SW 1271 (cell line): Measurements from ENCODE around the gene KBTBD12.
"Not testable (repeated sequence)": the region's sequence is repeated elsewhere in the genome, so short reads cannot be mapped to it uniquely, and the experiment has no call there.

Source experiments
- DNase-seq, 2 experiments: peaks; one replicate each; lab custom pipeline; 2025; lab: John Stamatoyannopoulos, UW

The KBTBD12 gene, protein sequence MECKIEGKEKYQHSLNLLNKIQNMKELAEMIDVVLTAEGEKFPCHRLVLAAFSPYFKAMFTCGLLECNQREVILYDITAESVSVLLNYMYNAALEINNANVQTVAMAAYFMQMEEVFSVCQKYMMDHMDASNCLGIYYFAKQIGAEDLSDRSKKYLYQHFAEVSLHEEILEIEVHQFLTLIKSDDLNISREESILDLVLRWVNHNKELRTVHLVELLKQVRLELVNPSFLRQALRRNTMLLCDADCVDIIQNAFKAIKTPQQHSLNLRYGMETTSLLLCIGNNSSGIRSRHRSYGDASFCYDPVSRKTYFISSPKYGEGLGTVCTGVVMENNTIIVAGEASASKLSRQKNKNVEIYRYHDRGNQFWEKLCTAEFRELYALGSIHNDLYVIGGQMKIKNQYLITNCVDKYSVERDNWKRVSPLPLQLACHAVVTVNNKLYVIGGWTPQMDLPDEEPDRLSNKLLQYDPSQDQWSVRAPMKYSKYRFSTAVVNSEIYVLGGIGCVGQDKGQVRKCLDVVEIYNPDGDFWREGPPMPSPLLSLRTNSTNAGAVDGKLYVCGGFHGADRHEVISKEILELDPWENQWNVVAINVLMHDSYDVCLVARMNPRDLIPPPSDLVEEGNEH

DNA sequence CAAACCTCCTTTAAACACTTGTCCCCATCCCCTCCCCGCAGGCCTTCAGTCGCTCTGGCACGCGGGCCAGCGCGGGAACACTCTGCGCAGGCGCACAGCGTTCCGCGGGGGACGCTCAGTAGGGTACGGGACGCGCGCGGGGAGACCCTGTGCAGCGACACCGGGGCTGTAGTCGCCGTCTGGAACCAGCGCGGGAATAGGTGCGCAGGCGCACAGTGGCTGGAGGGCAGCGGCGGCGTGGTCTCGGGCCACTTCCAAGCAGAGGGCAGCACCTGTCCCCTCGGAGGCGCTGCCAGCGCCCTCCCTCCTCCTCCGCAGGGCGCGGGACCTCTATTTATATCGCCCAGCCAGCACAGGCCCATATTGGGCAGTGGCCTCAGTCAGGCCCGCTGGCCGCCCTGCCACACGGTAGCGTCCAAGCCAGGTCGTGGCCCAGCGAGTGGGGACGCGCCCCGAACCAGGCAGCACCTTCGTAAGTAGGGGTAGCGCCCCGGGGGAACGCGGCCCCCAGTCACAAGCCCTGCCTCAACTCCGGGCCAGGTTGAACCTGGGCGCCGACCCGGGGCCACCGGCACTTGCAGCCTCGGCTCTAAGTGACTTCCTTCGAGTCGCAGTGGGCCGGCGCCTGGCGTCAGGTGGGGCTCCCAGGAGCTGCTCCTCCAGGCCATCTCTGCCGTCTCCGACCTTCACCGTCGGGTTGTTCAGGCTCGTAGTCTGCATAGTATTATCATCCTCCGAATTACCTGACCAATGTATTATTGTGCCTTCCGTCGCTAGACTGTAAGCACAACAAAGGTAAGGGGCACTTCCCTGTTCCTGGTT, at the start of gene KBTBD12:
TSS of gene KBTBD12 (plus strand) at position 118 of the 822 bp plus-strand sequence. CDS start 7,830 bp downstream, outside the sequence.
- DNase-seq: no peak

DNA sequence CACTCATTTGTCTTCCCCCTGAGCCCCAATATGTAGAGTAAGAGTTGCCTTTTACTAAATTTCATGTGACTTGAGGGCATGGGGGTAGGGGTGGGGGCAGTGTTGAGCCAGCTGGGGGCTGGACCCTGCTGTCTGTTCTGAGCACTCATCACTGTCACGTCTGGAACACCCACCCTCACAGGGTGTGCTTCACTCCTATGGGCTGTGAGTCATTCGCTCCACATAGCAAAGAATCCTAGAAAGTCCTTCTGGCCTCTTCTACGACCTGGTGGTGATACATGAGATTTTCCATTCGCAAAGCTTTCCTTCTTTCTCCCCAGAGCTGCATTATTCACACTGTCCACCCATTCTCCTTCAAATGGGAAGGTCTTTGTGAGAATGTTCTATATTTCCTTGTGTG, 49.1 kb upstream of the KBTBD12 start:
- no peak for DNase-seq

DNA sequence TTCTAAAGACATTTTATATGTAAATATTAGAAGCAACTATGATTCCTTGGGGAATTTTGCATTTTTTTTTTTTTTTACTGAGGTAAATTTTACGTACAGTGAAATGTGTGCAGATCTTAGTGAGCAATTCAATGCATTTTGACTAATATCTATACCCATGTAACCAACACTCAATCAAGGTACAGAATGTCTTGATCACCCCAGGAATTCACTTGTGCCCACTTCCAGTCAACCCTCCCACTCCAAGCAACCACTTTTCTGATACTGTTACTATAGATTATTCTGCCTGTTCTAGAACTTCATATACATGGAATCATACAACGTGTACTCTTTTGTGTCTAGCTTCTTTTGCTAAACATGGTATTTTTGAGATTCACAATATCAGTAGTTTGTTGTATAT, 47.6 kb upstream of the KBTBD12 start:
- DNase-seq: no peak

DNA sequence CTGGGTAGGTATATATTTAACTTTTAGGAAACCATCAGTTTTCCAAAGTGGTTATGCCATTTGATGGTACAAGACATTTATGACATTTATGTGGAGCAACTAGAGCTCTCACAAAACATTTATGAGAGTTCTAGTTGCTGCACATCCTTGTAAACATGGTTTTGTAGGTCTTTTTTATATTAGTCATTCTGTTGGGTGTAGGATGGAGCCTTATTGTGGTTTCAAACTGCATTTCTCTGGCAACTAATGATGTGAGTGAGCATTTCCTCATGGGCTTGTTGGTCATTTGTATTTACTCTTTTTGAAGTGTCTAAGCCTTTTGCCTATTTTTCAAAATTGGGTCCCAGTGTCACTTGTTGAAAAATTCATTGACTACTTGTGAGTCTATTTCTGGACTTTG, 47.0 kb upstream of the KBTBD12 start:
- no peak for DNase-seq

DNA sequence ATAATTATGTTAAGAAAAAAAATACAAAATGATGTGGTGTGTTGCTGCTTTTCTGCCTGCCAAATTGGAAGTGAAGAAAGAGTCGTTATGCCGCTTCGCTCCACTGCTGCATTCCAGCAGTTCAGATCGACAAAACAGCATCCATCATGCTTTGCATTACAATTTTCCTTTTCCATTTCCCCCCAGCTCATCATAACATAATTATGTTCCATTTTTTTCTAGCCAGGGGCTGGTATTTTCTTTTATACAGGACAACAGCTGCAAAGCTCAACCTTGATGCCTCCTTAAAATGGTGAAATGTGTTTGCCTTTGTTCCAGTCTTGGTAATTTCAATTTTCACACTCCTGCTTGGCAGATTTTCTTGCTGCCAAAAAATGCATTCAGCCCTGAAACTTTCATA, 44.9 kb upstream of the KBTBD12 start:
- no peak for DNase-seq

DNA sequence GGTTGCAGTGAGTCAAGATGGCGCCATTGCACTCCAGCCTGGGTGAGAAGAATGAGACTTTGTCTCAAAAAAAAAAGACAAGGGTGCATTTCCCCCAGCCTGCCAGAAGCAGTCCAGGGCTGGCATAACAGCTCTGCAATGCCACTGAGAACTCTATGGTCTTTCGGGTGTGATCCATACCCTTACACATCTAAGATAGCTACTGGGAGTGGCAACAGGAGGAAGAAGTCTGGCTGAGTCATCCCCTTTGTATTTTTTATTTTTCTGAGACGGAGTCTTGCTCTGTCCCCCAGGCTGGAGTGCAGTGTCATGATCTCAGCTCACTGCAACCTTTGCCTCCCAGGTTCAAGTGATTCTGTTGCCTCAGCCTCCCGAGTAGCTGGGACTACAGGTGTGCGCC, 40.9 kb upstream of the KBTBD12 start:
- DNase-seq: not testable (repeated sequence)

DNA sequence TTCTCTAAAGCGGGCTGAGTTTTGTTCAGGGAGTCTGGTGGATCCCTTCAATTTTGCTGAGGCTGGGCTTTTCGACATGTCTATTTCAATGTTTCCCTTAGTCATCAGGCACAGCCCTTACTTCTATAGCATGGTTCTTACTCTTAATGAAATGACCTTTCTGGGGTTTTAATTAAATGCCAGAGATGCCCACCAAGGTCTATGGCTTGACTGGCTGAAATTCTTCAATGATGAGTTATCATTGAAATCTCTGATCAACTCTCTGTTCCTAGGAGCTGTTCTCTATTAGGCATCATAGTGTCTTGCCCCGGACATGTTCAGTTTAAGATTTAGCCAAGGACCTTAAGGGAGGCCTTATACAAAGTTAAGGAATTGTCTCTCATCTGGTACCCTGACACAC, 33.4 kb upstream of the KBTBD12 start:
- DNase-seq: no peak

DNA sequence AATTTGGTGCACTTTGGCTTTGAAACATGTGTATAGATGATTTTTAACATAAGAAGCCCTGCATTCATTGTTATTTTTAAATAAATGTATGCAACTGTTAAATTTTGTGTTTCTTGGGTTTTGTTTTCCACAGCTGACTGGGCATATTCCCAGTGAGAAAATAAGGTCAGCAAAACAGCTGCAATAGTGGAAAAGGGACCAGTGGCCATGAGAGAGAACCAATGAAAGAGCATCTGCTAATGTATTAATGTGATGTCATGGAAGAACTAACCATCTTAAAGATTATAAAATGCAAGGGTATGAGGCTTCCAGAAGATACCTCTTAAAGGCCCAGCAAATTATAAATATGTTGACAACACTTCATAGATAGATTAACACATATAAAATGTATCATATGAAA, 31.0 kb upstream of the KBTBD12 start:
- DNase-seq: no peak

DNA sequence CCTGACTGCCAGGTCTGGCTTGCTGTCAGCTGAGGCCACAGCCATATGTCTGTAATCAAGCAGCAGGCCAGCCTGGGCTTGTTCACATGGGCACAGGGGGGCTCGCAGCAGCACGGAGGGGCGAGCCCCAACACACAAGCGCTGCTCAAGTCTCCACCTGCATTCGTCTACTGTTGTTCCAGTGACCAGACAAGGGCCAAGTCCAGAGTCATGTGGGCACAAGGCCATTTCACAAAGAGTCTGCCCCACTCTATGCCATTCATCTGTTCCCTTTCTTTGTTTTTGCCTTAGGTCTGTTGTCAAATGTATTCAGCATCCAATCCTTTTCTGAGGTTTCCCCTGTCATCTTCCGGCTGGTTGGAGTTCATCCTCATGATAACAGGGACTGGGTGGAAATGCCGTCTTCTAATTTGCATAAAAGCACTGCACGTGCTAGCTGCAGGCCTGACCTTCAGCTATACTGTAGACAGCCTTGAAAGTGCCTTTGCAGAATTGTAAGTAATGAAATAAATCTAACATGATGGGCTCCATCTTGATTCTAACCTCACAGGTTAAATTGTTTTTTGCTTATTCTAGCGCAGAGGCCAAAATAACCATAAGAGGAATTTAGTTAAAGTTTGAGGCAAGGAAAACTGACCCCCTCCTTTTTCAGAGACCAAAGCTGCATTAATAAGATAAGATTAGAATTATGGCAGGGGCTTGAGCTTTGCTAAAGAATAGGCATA, 28.6 kb upstream of the KBTBD12 start:
- DNase-seq: no peak

DNA sequence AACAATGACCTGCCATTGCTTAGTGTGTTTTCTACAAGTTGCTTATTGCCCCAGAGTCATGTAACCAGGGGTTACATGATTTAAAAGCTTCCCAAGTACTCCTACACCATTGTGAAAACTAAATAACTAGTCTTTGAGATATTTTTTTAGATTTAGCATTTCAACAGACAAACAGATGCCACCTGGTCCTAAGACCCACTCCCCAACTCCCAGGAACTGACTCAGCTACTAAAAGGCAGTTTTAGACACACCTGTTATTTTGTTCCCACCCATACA, 28.1 kb upstream of the KBTBD12 start:
- no peak for DNase-seq

DNA sequence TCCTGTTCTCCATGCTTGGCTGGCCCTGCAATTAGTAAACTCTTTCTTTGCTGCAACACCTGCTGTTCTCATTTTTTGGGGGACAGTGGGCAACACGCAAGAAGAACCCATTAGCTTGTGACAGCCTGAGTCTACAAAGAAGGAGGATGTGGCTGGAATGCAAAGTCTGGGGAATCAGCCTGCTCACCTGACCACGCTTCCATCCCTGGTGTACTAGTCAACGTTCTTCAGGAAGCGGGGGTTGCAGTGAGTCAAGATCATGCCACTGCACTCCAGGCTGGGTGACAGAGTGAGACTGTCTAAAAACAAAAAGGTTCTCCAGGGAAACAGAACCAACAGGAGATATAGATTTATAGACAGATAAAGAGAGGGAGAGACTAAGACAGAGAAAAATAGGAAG, 27.7 kb upstream of the KBTBD12 start:
- DNase-seq: no peak

DNA sequence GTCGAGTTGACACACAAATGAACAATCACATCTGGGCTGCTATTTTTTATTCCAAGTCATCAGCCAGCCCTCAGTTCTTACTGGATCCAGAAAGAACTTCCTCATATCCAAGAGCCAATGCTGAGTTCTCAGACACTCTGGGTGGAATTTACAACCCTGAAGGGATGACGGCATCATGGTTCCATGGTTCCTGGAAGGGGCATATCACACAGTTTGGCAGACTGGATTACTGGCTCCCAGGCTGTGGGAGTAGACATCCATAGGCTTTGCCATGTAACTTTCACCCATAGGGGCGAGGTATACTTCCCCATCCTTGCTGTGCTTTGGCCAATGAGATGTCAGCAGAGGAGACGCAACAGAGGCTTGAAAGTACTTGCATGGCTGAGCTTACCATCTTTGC, 26.9 kb upstream of the KBTBD12 start:
- no peak for DNase-seq

DNA sequence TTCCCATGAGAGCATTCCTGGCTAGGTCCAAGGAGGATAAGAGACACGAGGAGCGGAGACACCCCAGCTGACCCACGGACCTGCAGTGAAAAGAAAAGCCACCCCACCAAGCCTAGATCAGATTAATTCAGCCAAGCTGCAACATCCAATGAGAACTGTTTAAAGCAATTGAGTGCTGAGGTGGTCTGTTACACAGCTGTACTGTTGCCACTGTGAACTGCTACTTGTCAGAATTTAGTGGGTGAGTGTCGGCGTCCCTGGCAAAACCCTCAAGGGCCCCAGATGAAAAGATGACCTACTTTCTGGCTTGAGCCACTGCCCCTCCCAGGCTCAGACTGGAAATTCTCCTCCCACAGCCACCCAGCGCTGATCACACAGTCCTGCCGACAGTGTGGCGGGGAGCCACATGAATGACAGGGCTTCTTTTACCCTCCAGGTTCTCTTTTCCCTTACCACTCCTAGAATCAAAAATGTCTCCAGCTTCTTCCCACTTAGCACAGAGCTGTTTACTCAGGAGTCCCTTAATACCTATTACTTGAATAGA, 26.4 kb upstream of the KBTBD12 start:
- DNase-seq: no peak

DNA sequence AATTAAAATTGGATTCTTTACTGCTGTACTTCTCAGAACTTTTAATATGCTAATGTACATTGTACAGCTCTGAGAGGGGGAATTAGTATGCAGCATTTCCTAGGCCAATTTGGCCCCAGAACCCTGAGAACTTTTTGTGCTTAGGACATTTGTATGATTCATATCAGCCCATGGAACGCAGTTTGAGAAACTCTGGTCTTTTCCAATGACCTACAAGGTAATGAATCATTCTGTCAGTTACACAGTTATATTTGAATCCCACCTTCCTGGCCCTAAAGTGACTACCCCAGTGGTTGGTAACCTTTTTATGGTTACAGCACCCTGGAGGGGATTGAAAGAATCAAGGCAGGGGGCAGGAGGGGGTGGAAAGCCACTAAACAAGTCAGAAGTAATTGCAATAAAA, 25.6 kb upstream of the KBTBD12 start:
- DNase-seq: no peak

DNA sequence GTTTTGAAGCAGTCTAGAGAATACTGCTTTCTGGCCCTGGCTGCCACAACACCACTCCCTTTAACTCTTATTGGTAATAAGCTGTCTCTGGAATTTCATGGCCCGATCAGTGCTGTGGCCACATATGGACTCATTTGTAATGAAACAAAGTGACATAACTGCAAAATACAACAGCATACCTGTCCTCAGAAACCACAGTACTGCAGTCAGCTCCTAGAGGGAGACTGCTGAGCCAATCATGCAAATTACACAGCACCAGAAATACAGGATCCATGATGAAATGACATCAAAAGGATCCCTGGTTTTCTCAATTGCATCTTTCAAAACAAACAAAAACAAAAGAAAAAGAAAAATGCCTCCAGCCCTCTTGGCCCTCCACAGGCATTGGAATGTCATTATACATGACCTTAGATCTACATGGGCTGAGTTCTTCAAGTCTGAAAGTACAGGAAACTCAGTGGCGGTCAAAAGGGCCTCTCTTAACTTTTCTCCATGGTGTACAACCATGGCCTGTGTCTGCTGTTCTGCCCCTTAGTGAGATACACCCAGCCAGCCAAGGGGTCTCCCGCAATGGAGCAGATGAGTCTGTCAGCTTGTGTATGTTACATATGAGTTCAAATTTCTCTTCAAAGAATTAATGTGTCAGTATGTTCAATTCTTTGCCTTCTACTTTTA, 24.9 kb upstream of the KBTBD12 start:
- DNase-seq: no peak

DNA sequence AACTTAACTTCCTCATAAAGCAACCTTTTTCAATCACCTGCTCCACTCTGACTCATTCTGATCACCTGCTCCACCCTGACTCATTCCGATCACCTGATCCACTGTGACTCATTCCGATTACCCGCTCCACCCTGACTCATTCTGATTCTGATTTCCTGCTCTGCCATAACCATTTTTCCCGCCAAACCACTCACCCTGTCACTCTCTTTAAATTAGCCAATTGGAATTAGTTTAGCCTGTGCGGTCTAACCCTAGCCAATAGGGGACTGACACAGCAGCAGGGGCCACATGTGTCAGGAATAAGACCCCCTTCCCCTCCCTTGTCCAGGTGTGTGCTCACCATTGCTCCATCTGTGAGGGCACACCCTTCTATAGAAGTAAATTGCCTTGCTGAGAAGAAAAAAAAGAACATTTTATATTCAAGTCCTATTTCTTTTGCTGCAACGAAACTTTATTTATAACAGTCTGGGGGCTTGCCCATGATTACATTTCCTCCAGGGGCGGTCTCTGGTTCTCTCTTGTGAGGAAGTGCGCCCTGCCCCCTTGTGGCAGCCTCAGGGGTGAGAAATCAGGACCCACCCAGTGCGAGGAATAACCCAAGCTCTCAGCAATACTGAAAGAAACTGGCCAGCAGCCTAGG, 24.3 kb upstream of the KBTBD12 start:
- DNase-seq: not testable (repeated sequence)

DNA sequence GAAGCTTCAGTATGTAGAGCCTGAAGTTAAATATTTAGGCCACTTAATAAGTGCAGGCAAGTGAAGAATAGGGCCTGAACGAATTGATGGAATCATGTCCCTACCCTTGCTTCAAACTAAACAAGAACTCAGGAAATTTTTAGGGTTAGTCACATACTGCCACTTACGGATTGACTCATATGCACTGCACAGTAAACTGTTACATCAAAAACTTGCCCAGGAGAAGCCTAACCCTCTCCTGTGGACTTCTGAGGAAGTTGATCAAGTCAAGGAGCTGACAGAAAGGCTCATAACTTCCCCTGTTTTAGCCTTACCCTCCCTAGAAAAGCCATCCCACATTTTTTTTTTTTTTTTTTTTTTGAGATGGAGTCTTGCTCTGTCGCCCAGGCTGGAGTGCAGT, 20.6 kb upstream of the KBTBD12 start:
- no peak for DNase-seq

DNA sequence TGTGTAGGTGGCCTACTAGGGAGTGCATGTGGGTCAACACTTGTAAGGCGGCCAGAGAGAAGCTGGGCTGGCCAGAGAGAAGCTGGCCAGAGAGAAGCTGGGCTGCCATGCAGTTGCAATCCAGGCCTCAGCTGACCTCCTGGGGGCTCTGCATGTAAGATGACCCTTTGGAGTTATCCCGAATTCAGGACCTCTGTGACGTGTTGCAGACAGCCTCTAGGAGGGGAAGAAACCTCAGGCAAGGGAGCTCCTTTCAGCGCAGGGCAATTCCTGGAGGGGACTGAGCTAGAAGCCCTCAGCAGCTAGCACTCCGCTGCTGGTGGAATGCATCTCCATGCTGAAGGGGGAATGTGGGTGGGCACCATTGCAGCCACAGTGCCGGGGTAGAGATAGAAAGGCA, 15.8 kb upstream of the KBTBD12 start:
- DNase-seq: no peak

DNA sequence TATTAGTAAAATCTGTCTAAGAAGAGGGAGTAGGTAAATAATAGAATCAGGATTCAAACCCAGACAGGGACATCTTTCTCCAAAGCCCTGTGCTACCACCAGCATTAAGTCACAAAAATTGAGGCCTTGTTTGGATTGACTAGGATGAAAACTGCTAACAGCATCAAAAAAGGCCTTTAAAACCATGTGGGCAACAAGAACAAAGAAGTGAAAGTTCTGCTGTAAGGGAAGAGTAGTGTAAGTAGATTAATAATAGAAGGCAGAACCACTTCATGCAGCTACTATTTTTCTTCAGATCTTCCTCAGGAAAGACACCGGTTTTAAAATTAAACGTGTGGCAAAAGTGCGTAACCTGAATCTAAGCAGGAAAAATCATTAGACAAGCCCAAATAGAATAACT, 15.3 kb upstream of the KBTBD12 start:
- no peak for DNase-seq

DNA sequence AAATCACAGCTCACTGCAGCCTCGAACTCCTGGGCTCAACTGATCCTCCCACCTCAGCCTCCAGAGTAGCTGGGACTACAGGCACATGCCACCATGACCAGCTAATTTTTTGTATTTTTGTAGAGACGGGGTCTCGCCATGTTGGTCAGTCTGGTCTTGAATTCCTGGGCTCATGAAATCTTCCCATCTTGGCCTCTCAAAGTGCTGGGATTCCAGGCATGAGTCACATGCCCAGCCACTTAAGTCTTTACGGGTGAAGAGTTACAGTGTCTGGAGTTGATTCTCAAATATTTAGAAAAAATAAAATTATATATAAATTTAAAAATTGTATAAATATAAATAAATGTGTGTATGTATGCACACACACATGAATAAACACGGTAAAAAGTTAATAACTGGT, 14.5 kb upstream of the KBTBD12 start:
- DNase-seq: no peak

DNA sequence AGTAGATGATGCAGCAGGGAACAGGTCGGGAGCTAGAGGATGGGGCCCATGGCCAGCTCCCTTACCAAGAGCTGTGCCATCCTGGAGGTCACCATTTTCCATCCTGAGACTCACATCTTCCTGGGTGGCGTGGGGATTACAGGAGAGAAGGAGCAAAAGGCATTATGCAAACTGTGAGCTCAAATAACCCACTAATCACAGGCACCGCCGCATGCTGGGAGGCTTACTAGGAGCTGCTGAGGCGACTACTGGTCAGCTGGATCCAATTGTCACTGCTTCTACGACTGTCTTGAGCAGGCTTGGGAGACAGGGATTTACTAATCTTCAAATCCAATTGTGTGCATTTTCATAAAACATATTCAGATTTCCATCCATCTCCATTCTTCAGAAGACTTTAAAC, 12.5 kb upstream of the KBTBD12 start:
- no peak for DNase-seq
